ENCODE data around the gene ZFYVE9. TPM values are rescaled to one million over a fixed set of nuclear protein-coding genes. Genes with fewer than 3 reads are reported as not detected.

Gene ZFYVE9
- total RNA-seq, 4 donors from 2014 or later = 25.6 to 95.0 (median 48.3) TPM

GRCh38 chr1:52182874-52183400, 41.0 kb downstream of the ZFYVE9 start:
- Histone ChIP-seq H3K27ac (no peak overlapping the region), H3K27me3 (no peaks in the 10 kb centered on the region), H3K9me3 (no peaks in the 10 kb centered on the region), H3K4me1 (no peaks in the 10 kb centered on the region), H3K4me3 (no peak overlapping the region), H3K36me3 (no peaks in the 10 kb centered on the region)
- TF ChIP-seq CTCF (IDR thresholded peaks at IDR 0.05) (no peak), POLR2A (IDR thresholded peaks at IDR 0.05) (no peak)
- DNase-seq = no peak
- intact Hi-C loops (cut with DNase I; ENCODE audit: low total_unique reads) = no loop called here

GRCh38 chr1:52186449-52186848, 44.6 kb downstream of the ZFYVE9 start:
- Histone ChIP-seq H3K36me3 (no peaks in the 10 kb centered on the region), H3K27me3 (no peaks in the 10 kb centered on the region), H3K27ac (no peak overlapping the region), H3K4me1 (no peaks in the 10 kb centered on the region), H3K9me3 (no peaks in the 10 kb centered on the region), H3K4me3 (no peak overlapping the region)
- DNase-seq = no peak
- no peak for TF ChIP-seq POLR2A (IDR thresholded peaks at IDR 0.05)
- no peak for TF ChIP-seq CTCF (IDR thresholded peaks at IDR 0.05)
- intact Hi-C loops (cut with DNase I; ENCODE audit: low total_unique reads) = no loop called here

- TF ChIP-seq CTCF (IDR thresholded peaks at IDR 0.05) = no peak
- TF ChIP-seq POLR2A (IDR thresholded peaks at IDR 0.05) = no peak
These were observed 48.1 kb downstream of the ZFYVE9 start for GRCh38 chr1:52189898-52190480.

GRCh38 chr1:52190500-52191252, 48.8 kb downstream of the ZFYVE9 start:
- Histone ChIP-seq H3K36me3 (no peaks in the 10 kb centered on the region), H3K27ac (no peak overlapping the region), H3K27me3 (no peaks in the 10 kb centered on the region), H3K4me3 (no peak overlapping the region), H3K4me1 (no peaks in the 10 kb centered on the region), H3K9me3 (no peaks in the 10 kb centered on the region)
- TF ChIP-seq POLR2A (IDR thresholded peaks at IDR 0.05) (no peak), CTCF (IDR thresholded peaks at IDR 0.05) (no peak)
- DNase-seq = no peak
- intact Hi-C loops (cut with DNase I; ENCODE audit: low total_unique reads) = no loop called here

More at GRCh38 chr1:52189898-52190480, 48.1 kb downstream of the ZFYVE9 start:
- H3K9me3 ChIP-seq = no peaks in the 10 kb centered on the region
- DNase-seq = no peak
- H3K27me3 ChIP-seq = no peaks in the 10 kb centered on the region
- intact Hi-C loops (cut with DNase I; ENCODE audit: low total_unique reads) = no loop called here
- H3K36me3 ChIP-seq = no peaks in the 10 kb centered on the region
- no peaks in the 10 kb centered on the region for H3K4me1 ChIP-seq
- no peak overlapping the region for H3K27ac ChIP-seq
- H3K4me3 ChIP-seq = no peak overlapping the region

GRCh38 chr1:52191395-52191965, 49.6 kb downstream of the ZFYVE9 start:
- Histone ChIP-seq H3K9me3 (no peaks in the 10 kb centered on the region), H3K27ac (no peak overlapping the region), H3K36me3 (no peaks in the 10 kb centered on the region), H3K4me1 (no peaks in the 10 kb centered on the region), H3K4me3 (no peak overlapping the region), H3K27me3 (no peaks in the 10 kb centered on the region)
- TF ChIP-seq CTCF (IDR thresholded peaks at IDR 0.05) (no peak), POLR2A (IDR thresholded peaks at IDR 0.05) (no peak)
- intact Hi-C loops (cut with DNase I; ENCODE audit: low total_unique reads) = no loop called here
- DNase-seq = no peak
